ENCODE results near the gene POU6F2. TPM values are rescaled to one million over a fixed set of nuclear protein-coding genes. Genes with fewer than 3 reads are reported as not detected.
A peak's percentile ranks its signal among the peaks of the same experiment; 100 is the strongest.

POU6F2 gene
- total RNA-seq, 1 experiment from 2014 or later, result 2.9 TPM

- TF ChIP-seq, protein P1, sequence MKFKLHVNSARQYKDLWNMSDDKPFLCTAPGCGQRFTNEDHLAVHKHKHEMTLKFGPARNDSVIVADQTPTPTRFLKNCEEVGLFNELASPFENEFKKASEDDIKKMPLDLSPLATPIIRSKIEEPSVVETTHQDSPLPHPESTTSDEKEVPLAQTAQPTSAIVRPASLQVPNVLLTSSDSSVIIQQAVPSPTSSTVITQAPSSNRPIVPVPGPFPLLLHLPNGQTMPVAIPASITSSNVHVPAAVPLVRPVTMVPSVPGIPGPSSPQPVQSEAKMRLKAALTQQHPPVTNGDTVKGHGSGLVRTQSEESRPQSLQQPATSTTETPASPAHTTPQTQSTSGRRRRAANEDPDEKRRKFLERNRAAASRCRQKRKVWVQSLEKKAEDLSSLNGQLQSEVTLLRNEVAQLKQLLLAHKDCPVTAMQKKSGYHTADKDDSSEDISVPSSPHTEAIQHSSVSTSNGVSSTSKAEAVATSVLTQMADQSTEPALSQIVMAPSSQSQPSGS (CRISPR knock-in tag; IDR thresholded peaks at IDR 0.05; ENCODE audit: borderline replicate concordance, low read depth), result no peak
- TF ChIP-seq GTF2I (CRISPR knock-in tag; conservative IDR thresholded peaks at IDR 0.05) (no peak), NFATC4 (CRISPR knock-in tag; IDR thresholded peaks at IDR 0.05) (no peak), HMGA2 (CRISPR knock-in tag; IDR thresholded peaks at IDR 0.05) (no peak), NR2C2 (CRISPR knock-in tag; IDR thresholded peaks at IDR 0.05) (no peak), SP1 (CRISPR knock-in tag; conservative IDR thresholded peaks at IDR 0.05) (no peak), JAZF1 (CRISPR knock-in tag; IDR thresholded peaks at IDR 0.05) (no peak), FOXK1 (CRISPR knock-in tag; IDR thresholded peaks at IDR 0.05) (no peak), ZSCAN18 (CRISPR knock-in tag; IDR thresholded peaks at IDR 0.05) (no peak), NFE2L1 (CRISPR knock-in tag; IDR thresholded peaks at IDR 0.05) (no peak), ZBTB21 (CRISPR knock-in tag; IDR thresholded peaks at IDR 0.05; ENCODE audit: borderline replicate concordance) (no peak), IRF2 (CRISPR knock-in tag; IDR thresholded peaks at IDR 0.05; ENCODE audit: borderline replicate concordance, low read depth) (no peak), ZNF138 (CRISPR knock-in tag; conservative IDR thresholded peaks at IDR 0.05) (no peak)
- TF ChIP-seq, protein P2, sequence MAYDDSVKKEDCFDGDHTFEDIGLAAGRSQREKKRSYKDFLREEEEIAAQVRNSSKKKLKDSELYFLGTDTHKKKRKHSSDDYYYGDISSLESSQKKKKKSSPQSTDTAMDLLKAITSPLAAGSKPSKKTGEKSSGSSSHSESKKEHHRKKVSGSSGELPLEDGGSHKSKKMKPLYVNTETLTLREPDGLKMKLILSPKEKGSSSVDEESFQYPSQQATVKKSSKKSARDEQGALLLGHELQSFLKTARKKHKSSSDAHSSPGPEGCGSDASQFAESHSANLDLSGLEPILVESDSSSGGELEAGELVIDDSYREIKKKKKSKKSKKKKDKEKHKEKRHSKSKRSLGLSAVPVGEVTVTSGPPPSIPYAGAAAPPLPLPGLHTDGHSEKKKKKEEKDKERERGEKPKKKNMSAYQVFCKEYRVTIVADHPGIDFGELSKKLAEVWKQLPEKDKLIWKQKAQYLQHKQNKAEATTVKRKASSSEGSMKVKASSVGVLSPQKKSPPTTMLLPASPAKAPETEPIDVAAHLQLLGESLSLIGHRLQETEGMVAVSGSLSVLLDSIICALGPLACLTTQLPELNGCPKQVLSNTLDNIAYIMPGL (CRISPR knock-in tag; IDR thresholded peaks at IDR 0.05), result no peak
These were observed 175.4 kb downstream of the POU6F2 start (continued) for GRCh38 chr7:39153113-39153512.

- ATAC-seq, result peak; percentile 89
- no peaks in the 10 kb centered on the region for H3K27me3 Mint-ChIP-seq (ENCODE audit: low read depth)
- no peaks in the 10 kb centered on the region for H3K4me1 Mint-ChIP-seq
- TF ChIP-seq, protein P3, sequence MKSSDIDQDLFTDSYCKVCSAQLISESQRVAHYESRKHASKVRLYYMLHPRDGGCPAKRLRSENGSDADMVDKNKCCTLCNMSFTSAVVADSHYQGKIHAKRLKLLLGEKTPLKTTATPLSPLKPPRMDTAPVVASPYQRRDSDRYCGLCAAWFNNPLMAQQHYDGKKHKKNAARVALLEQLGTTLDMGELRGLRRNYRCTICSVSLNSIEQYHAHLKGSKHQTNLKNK (CRISPR knock-in tag; IDR thresholded peaks at IDR 0.05), result no peak
- TF ChIP-seq SMAD3 (CRISPR knock-in tag; IDR thresholded peaks at IDR 0.05; ENCODE audit: borderline replicate concordance) (no peak), ZNF232 (CRISPR knock-in tag; IDR thresholded peaks at IDR 0.05) (no peak), SOX15 (CRISPR knock-in tag; IDR thresholded peaks at IDR 0.05) (no peak), ZSCAN18 (CRISPR knock-in tag; IDR thresholded peaks at IDR 0.05) (no peak), ATF1 (CRISPR knock-in tag; IDR thresholded peaks at IDR 0.05) (no peak), CTCF (IDR thresholded peaks at IDR 0.05) (no peak), ZNF396 (CRISPR knock-in tag; IDR thresholded peaks at IDR 0.05; ENCODE audit: borderline replicate concordance) (no peak)
- TF ChIP-seq, protein P4, sequence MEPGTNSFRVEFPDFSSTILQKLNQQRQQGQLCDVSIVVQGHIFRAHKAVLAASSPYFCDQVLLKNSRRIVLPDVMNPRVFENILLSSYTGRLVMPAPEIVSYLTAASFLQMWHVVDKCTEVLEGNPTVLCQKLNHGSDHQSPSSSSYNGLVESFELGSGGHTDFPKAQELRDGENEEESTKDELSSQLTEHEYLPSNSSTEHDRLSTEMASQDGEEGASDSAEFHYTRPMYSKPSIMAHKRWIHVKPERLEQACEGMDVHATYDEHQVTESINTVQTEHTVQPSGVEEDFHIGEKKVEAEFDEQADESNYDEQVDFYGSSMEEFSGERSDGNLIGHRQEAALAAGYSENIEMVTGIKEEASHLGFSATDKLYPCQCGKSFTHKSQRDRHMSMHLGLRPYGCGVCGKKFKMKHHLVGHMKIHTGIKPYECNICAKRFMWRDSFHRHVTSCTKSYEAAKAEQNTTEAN (CRISPR knock-in tag; IDR thresholded peaks at IDR 0.05), result no peak
- TF ChIP-seq, protein P5, sequence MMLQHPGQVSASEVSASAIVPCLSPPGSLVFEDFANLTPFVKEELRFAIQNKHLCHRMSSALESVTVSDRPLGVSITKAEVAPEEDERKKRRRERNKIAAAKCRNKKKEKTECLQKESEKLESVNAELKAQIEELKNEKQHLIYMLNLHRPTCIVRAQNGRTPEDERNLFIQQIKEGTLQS (CRISPR knock-in tag; conservative IDR thresholded peaks at IDR 0.05), result no peak
- TF ChIP-seq, protein P1 (CRISPR knock-in tag; IDR thresholded peaks at IDR 0.05; ENCODE audit: borderline replicate concordance, low read depth), result no peak
- TF ChIP-seq, protein P6, sequence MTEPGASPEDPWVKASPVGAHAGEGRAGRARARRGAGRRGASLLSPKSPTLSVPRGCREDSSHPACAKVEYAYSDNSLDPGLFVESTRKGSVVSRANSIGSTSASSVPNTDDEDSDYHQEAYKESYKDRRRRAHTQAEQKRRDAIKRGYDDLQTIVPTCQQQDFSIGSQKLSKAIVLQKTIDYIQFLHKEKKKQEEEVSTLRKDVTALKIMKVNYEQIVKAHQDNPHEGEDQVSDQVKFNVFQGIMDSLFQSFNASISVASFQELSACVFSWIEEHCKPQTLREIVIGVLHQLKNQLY (CRISPR knock-in tag; IDR thresholded peaks at IDR 0.05), result no peak
These were observed 175.9 kb downstream of the POU6F2 start for GRCh38 chr7:39153647-39154046.

More at GRCh38 chr7:39153647-39154046, 175.9 kb downstream of the POU6F2 start:
- CTCF ChIA-PET, result interaction anchor here (0.7 kb wide), 3 partner anchors 19 to 300 kb away, joined by 3 read pairs; partner anchors contain the start of gene VPS41
- H3K27ac Mint-ChIP-seq, result no peak overlapping the region
- DNase-seq (ENCODE audit: low spot score), result peak; percentile 19
- H3K9me3 Mint-ChIP-seq, result no peaks in the 10 kb centered on the region
- H3K4me3 Mint-ChIP-seq, result no peak overlapping the region
- H3K36me3 Mint-ChIP-seq, result no peaks in the 10 kb centered on the region
- POLR2A ChIA-PET, result no interaction called here
